ENCODE results near the gene LBP.

Gene LBP

GRCh38 chr20:38402816-38403215 lies 56.5 kb downstream of the LBP start:
- Histone ChIP-seq H3K27ac (ENCODE audit: low read length) (no peak overlapping the region), H3K79me2 (ENCODE audit: low read length) (no peaks in the 10 kb centered on the region), H3K9ac (ENCODE audit: low read length) (no peak overlapping the region), H3K27me3 (replicated peaks; ENCODE audit: insufficient read depth, low read length) (no peaks in the 10 kb centered on the region), H3K4me3 (ENCODE audit: low read length) (no peak overlapping the region), H4K20me1 (ENCODE audit: insufficient read depth, low read length) (no peaks in the 10 kb centered on the region), H3K4me1 (ENCODE audit: low read length) (no peaks in the 10 kb centered on the region), H3K36me3 (replicated peaks; ENCODE audit: insufficient read depth, low read length) (peaks cover 2% of the 10 kb centered on the region; the same call in 1 of the 2 replicates), H3K9me3 (replicated peaks; ENCODE audit: insufficient read depth, low read length) (no peaks in the 10 kb centered on the region), H3F3A (ENCODE audit: insufficient read depth, low read length) (no peaks in the 10 kb centered on the region), H2AFZ (ENCODE audit: low read length) (no peak overlapping the region), H3K4me2 (ENCODE audit: low read depth, low read length) (no peak overlapping the region), H3K9me2 (replicated peaks; ENCODE audit: insufficient read depth, low read length) (no peaks in the 10 kb centered on the region)
- TF ChIP-seq CTCF (IDR thresholded peaks at IDR 0.05; ENCODE audit: low read length), result no peak
- TF ChIP-seq EZH2 (optimal IDR thresholded peaks at IDR 0.05; ENCODE audit: low read depth, low read length), result no peak
- TF ChIP-seq EZH2phosphoT487 (IDR thresholded peaks at IDR 0.05; ENCODE audit: low read length), result no peak
- DNase-seq, result no peak

GRCh38 chr20:38404016-38404415 lies 57.7 kb downstream of the LBP start:
- Histone ChIP-seq H4K20me1 (ENCODE audit: insufficient read depth, low read length) (no peaks in the 10 kb centered on the region), H3F3A (ENCODE audit: insufficient read depth, low read length) (no peaks in the 10 kb centered on the region), H3K9me3 (replicated peaks; ENCODE audit: insufficient read depth, low read length) (no peaks in the 10 kb centered on the region), H3K79me2 (ENCODE audit: low read length) (no peaks in the 10 kb centered on the region), H3K27ac (ENCODE audit: low read length) (no peak overlapping the region), H3K4me3 (ENCODE audit: low read length) (no peak overlapping the region), H3K9me2 (replicated peaks; ENCODE audit: insufficient read depth, low read length) (no peaks in the 10 kb centered on the region), H3K4me1 (ENCODE audit: low read length) (no peaks in the 10 kb centered on the region), H3K36me3 (replicated peaks; ENCODE audit: insufficient read depth, low read length) (peaks cover 2% of the 10 kb centered on the region; the same call in 1 of the 2 replicates), H2AFZ (ENCODE audit: low read length) (no peak overlapping the region), H3K4me2 (ENCODE audit: low read depth, low read length) (no peak overlapping the region), H3K27me3 (replicated peaks; ENCODE audit: insufficient read depth, low read length) (no peaks in the 10 kb centered on the region), H3K9ac (ENCODE audit: low read length) (no peak overlapping the region)
- no peak for DNase-seq
- no peak for TF ChIP-seq EZH2phosphoT487 (IDR thresholded peaks at IDR 0.05; ENCODE audit: low read length)
- no peak for TF ChIP-seq CTCF (IDR thresholded peaks at IDR 0.05; ENCODE audit: low read length)
- TF ChIP-seq EZH2 (optimal IDR thresholded peaks at IDR 0.05; ENCODE audit: low read depth, low read length), result no peak

- Histone ChIP-seq H3K9me3 (replicated peaks; ENCODE audit: insufficient read depth, low read length) (no peaks in the 10 kb centered on the region), H3K4me3 (ENCODE audit: low read length) (no peak overlapping the region), H3K79me2 (ENCODE audit: low read length) (no peaks in the 10 kb centered on the region), H3K36me3 (replicated peaks; ENCODE audit: insufficient read depth, low read length) (peaks cover 2% of the 10 kb centered on the region; the same call in 1 of the 2 replicates), H3K27ac (ENCODE audit: low read length) (no peak overlapping the region), H3K9ac (ENCODE audit: low read length) (no peak overlapping the region), H3K4me1 (ENCODE audit: low read length) (no peaks in the 10 kb centered on the region), H3K27me3 (replicated peaks; ENCODE audit: insufficient read depth, low read length) (no peaks in the 10 kb centered on the region), H3K4me2 (ENCODE audit: low read depth, low read length) (no peak overlapping the region), H4K20me1 (ENCODE audit: insufficient read depth, low read length) (no peaks in the 10 kb centered on the region), H2AFZ (ENCODE audit: low read length) (no peak overlapping the region), H3F3A (ENCODE audit: insufficient read depth, low read length) (no peaks in the 10 kb centered on the region), H3K9me2 (replicated peaks; ENCODE audit: insufficient read depth, low read length) (no peaks in the 10 kb centered on the region)
- TF ChIP-seq EZH2 (optimal IDR thresholded peaks at IDR 0.05; ENCODE audit: low read depth, low read length), result no peak
- no peak for TF ChIP-seq CTCF (IDR thresholded peaks at IDR 0.05; ENCODE audit: low read length)
- no peak for TF ChIP-seq EZH2phosphoT487 (IDR thresholded peaks at IDR 0.05; ENCODE audit: low read length)
- no peak for DNase-seq
These were observed 58.9 kb downstream of the LBP start for GRCh38 chr20:38405132-38405531.

Measured in MM.1S (cell line).